Right lobe of liver (tissue), 4 donors: Measurements from ENCODE around the gene TIAM2.

Source experiments
- POLR2A ChIP-seq: fragments of 450-650 bp; IDR thresholded peaks from one replicate; pipeline ENCODE4 v1.6.1; 2017; ENCODE audit warnings: antibody characterized with exemption, mild to moderate bottlenecking
- TF ChIP-seq, protein P1 (sequence below), 4 donors: fragments of 200-600 bp in 3 of 4; fragments of 450-650 bp in 1 of 4; IDR thresholded peaks; one replicate each; pipeline versions ENCODE4 v1.5.1 to v1.8.0; 2016 to 2022; ENCODE audit warnings: antibody characterized with exemption in 4 of 4, mild to moderate bottlenecking in 2 of 4
- donor health status: DM: no; HTN: no; CAD: no.
- donor health status: DM: no; HTN: no; CAD: no.
- donor health status: DM: no; HTN: yes; CAD: no.

DNA sequence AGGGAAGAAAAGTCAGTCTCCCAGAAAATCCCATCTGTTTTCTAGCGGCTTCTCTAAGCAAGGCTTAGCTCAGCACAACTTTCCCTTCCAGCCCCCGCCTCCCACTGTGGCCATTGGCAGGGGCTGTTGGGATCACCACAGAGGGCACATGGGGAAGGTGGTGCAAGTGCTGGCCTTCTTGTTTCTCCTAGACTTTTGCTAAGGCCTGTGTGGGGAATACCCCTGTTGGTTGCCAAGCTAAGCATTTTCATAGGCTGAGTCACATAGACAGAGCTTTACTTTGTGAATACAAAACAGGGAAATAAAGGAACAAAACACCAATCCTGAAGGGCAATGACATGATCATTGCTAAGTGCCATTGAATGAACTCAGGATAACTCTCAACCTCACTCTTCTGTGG lies 32.4 kb upstream of the TIAM2 start:
- TF ChIP-seq, protein P1, sequence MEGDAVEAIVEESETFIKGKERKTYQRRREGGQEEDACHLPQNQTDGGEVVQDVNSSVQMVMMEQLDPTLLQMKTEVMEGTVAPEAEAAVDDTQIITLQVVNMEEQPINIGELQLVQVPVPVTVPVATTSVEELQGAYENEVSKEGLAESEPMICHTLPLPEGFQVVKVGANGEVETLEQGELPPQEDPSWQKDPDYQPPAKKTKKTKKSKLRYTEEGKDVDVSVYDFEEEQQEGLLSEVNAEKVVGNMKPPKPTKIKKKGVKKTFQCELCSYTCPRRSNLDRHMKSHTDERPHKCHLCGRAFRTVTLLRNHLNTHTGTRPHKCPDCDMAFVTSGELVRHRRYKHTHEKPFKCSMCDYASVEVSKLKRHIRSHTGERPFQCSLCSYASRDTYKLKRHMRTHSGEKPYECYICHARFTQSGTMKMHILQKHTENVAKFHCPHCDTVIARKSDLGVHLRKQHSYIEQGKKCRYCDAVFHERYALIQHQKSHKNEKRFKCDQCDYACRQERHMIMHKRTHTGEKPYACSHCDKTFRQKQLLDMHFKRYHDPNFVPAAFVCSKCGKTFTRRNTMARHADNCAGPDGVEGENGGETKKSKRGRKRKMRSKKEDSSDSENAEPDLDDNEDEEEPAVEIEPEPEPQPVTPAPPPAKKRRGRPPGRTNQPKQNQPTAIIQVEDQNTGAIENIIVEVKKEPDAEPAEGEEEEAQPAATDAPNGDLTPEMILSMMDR (IDR thresholded peaks at IDR 0.05) = no peak
- no peak for TF ChIP-seq POLR2A
